PC-3 (cell line): Measurements from ENCODE around the gene CDH4. TPM values are rescaled to one million over a fixed set of nuclear protein-coding genes. Genes with fewer than 3 reads are reported as not detected.

Experiments
- ATAC-seq: fragments of 200-7000 bp; cut with Tn5 transposase; 2 replicates; pipeline ENCODE4 v1.9.1; 2020; ENCODE audit warnings: mild to moderate bottlenecking, moderate library complexity
- BruUV-seq: library from RNA; stranded (reverse); fragments of 400-500 nt; replicated peaks from 2 replicates; lab custom pipeline; 2021; lab: Mats Ljungman, UMichigan
- CTCF ChIA-PET: fragments of 300-600 bp; sonication (Branson Sonifier 250); formaldehyde crosslinking; loops from one replicate; lab custom pipeline; 2022; ENCODE audit warnings: antibody characterized with exemption; lab: Charles Lee
- POLR2A ChIA-PET: fragments of 300-600 bp; sonication (Branson Sonifier 250); formaldehyde crosslinking; loops from one replicate; lab custom pipeline; 2022; ENCODE audit warnings: antibody characterized with exemption; ENCODE audit not compliant: unreplicated experiment; lab: Charles Lee
- DNase-seq: peaks from one replicate; pipeline ENCODE4 v3.0.0-alpha.2; 2015
- H2AFZ ChIP-seq: fragments of 300-600 bp; sonication (generic); 2 replicates; pipeline ENCODE4 v1.6.0; 2016; ENCODE audit warnings: antibody characterized with exemption, low read length
- H3F3A ChIP-seq: fragments of 300-600 bp; sonication (generic); one replicate; pipeline ENCODE4 v1.6.0; 2017; ENCODE audit warnings: antibody characterized with exemption, low read length, control low read depth, mild to moderate bottlenecking; ENCODE audit not compliant: unreplicated experiment
- H3K27ac ChIP-seq: fragments of 300-600 bp; sonication (generic); 2 replicates; pipeline ENCODE4 v1.5.1; 2016; ENCODE audit warnings: mild to moderate bottlenecking, low read length
- H3K27me3 ChIP-seq: fragments of 300-600 bp; sonication (generic); 2 replicates; pipeline ENCODE4 v1.6.1; 2016; ENCODE audit warnings: low read length, mixed read lengths
- H3K36me3 ChIP-seq: fragments of 300-600 bp; sonication (generic); 2 replicates; pipeline ENCODE4 v1.6.1; 2016; ENCODE audit warnings: low read depth, mixed run types, low read length, mixed read lengths
- H3K4me1 ChIP-seq: fragments of 300-600 bp; sonication (generic); 2 replicates; pipeline ENCODE4 v1.5.1; 2016; ENCODE audit warnings: low read length; ENCODE audit not compliant: insufficient read depth
- H3K4me2 ChIP-seq: fragments of 300-600 bp; sonication (generic); 2 replicates; pipeline ENCODE4 v1.6.0; 2016; ENCODE audit warnings: low read length
- H3K4me3 ChIP-seq: fragments of 300-600 bp; sonication (generic); 2 replicates; pipeline ENCODE4 v1.5.1; 2016; ENCODE audit warnings: mild to moderate bottlenecking, low read length, mixed read lengths
- H3K79me2 ChIP-seq: fragments of 300-600 bp; sonication (generic); 2 replicates; pipeline ENCODE4 v1.6.1; 2017; ENCODE audit warnings: low read length, mixed read lengths
- H3K9ac ChIP-seq: fragments of 300-600 bp; sonication (generic); 2 replicates; pipeline ENCODE4 v1.6.0; 2016; ENCODE audit warnings: mild to moderate bottlenecking, low read length
- H3K9me2 ChIP-seq: fragments of 300-600 bp; sonication (generic); replicated peaks from 2 replicates; pipeline ENCODE4 v1.6.1; 2016; ENCODE audit warnings: mixed run types, low read length, mixed read lengths
- H3K9me3 ChIP-seq: fragments of 300-600 bp; sonication (generic); 2 replicates; pipeline ENCODE4 v1.6.1; 2016; ENCODE audit warnings: low read length, mixed read lengths
- H4K20me1 ChIP-seq: fragments of 300-600 bp; sonication (generic); 2 replicates; pipeline ENCODE4 v1.6.1; 2016; ENCODE audit warnings: low read length, mixed read lengths
- EZH2 ChIP-seq: fragments of 300-600 bp; sonication (generic); IDR thresholded peaks from one replicate; pipeline ENCODE4 v1.6.1; 2017; ENCODE audit warnings: antibody characterized with exemption, mild to moderate bottlenecking, low read length; ENCODE audit not compliant: unreplicated experiment
- EZH2phosphoT487 ChIP-seq: fragments of 300-600 bp; sonication (generic); IDR thresholded peaks from 2 replicates; pipeline ENCODE4 v1.6.1; 2018; ENCODE audit warnings: mild to moderate bottlenecking, antibody characterized with exemption, low read length, borderline replicate concordance
- intact Hi-C: fragments of 100-400 bp; cut with micrococcal nuclease; formaldehyde crosslinking; loops from 2 replicates; pipeline ENCODE4 v1.9.0; 2023
- total RNA-seq: library from RNA; depleted of rRNA; stranded (reverse); fragments of >200 nt; gene quantifications from 2 replicates; pipeline ENCODE4 v1.2.3, GENCODE V29; 2014
- TF ChIP-seq, protein P1 (sequence below): fragments of 300-600 bp; sonication (generic); conservative IDR thresholded peaks from 2 replicates; pipeline ENCODE4 v1.5.1; 2017; ENCODE audit warnings: antibody characterized with exemption, low read depth, mild to moderate bottlenecking, low read length

CDH4 gene
- total RNA-seq, 1 experiment from 2014 or later, result not detected

DNA sequence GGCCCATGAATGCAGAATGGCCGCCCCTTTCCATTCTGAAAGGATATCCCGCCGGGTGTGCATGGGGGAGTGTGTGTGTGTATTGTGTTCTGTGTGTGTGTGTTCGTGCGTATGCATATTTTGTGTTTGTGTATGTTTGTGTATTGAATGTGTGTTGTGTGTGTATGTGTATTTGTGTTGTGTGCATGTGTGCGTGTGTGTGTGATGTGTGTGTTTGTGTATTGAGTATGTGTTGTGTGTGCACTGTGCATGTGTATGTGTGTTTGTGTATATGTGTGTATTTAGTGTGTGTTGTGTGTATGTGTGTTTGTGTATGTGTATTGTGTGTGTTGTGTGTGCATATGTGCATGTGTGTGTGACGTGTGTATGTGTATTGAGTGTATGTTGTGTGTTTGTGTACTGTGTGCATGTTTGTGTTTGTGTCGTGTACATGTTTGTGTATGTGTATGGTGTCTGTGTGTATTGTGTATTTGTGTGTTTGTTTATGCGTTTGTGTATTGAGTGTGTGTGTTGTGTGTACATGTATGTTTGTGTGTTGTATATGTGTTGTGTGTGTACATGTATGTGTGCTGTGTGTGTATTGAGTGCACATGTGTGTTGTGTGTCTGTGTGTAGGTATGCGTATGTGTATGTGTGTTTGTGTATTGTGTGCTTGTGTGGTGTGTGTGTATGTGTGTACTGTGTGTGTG lies 587.3 kb downstream of the CDH4 start:
- no peaks in the 10 kb centered on the region for H3K36me3 ChIP-seq
- no peak overlapping the region for H3K4me2 ChIP-seq
- intact Hi-C loops, result no loop called here
- ChIA-PET CTCF (no interaction called here), POLR2A (no interaction called here)
- no peaks in the 10 kb centered on the region for H4K20me1 ChIP-seq
- H3K4me1 ChIP-seq, result no peaks in the 10 kb centered on the region
- peaks cover 91% of the 10 kb centered on the region for H3K27me3 ChIP-seq
- H3K27ac ChIP-seq, result no peak overlapping the region
- no peak overlapping the region for H3K4me3 ChIP-seq
- TF ChIP-seq EZH2, result no peak
- TF ChIP-seq, protein P1, sequence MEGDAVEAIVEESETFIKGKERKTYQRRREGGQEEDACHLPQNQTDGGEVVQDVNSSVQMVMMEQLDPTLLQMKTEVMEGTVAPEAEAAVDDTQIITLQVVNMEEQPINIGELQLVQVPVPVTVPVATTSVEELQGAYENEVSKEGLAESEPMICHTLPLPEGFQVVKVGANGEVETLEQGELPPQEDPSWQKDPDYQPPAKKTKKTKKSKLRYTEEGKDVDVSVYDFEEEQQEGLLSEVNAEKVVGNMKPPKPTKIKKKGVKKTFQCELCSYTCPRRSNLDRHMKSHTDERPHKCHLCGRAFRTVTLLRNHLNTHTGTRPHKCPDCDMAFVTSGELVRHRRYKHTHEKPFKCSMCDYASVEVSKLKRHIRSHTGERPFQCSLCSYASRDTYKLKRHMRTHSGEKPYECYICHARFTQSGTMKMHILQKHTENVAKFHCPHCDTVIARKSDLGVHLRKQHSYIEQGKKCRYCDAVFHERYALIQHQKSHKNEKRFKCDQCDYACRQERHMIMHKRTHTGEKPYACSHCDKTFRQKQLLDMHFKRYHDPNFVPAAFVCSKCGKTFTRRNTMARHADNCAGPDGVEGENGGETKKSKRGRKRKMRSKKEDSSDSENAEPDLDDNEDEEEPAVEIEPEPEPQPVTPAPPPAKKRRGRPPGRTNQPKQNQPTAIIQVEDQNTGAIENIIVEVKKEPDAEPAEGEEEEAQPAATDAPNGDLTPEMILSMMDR, result no peak
- TF ChIP-seq EZH2phosphoT487, result no peak
- no TSS peak for BruUV-seq
- no peak for ATAC-seq
- H2AFZ ChIP-seq, result no peak overlapping the region
- no peaks in the 10 kb centered on the region for H3K79me2 ChIP-seq
- DNase-seq, result no peak
- H3K9me3 ChIP-seq, result no peaks in the 10 kb centered on the region
- no peaks in the 10 kb centered on the region for H3F3A ChIP-seq
- no peaks in the 10 kb centered on the region for H3K9me2 ChIP-seq
- no peak overlapping the region for H3K9ac ChIP-seq

DNA sequence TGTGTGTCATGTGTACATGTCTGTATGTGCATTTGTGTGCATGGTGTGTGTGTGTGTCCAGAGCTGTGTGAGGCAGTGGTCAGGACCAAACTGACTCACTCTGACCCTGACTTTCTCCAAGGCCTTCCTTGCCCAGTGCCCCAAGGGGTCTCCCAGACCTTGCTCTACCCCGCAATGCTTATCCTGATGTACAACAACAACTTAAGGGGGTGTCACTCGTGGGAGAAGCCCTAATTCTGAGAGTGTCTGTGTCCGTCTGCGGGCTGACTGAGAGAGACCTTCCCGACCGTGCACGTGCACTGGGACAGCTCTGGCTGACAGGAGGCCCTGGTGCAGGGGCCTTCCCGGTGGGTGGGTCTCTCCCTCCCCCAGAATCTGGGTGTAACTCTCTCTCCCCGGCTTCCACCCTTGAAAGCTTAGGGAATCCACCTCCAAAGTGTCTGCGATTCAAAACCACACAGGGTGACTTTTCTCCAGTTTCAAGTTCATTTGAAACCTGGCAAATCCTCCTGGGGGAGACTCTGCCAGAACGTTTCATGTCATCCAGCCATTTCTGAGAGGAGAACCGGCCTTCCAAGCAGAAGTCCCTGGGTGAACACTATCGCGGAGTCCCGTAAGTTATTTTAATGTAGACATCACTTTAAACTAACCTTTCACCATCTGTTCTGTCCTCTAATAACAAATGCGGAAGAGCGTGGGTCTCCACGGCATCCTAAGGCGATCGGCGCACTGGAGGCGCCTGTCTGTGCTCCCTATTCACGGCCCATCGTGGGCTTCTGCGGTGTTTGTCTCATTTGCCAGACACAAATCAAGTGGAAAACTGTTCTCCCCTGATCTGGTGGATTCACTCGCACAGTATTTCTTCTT lies 588.1 kb downstream of the CDH4 start:
- ChIA-PET CTCF (interaction anchor here (0.6 kb wide), 1 partner anchor 141 kb away, joined by 3 read pairs; no protein-coding TSS in a partner anchor), POLR2A (no interaction called here)
- Histone ChIP-seq H3K79me2 (no peaks in the 10 kb centered on the region), H3K9me3 (no peaks in the 10 kb centered on the region), H3K27ac (no peak overlapping the region), H3K9me2 (no peaks in the 10 kb centered on the region), H4K20me1 (no peaks in the 10 kb centered on the region), H3F3A (no peaks in the 10 kb centered on the region), H3K4me1 (no peaks in the 10 kb centered on the region), H3K4me3 (no peak overlapping the region), H3K27me3 (peaks cover 91% of the 10 kb centered on the region), H3K9ac (no peak overlapping the region), H3K4me2 (no peak overlapping the region), H2AFZ (no peak overlapping the region), H3K36me3 (no peaks in the 10 kb centered on the region)
- intact Hi-C loops, result no loop called here
- DNase-seq (no peak), ATAC-seq (no peak)
- BruUV-seq, result no TSS peak
- TF ChIP-seq, protein P1, result no peak
- TF ChIP-seq EZH2 (no peak), EZH2phosphoT487 (no peak)
